Type B pancreatic cell (in vitro differentiated cells): Measurements from ENCODE around the gene STARD13. TPM values are rescaled to one million over a fixed set of nuclear protein-coding genes. Genes with fewer than 3 reads are reported as not detected.
A peak's percentile ranks its signal among the peaks of the same experiment; 100 is the strongest.

Experiments used
- DNase-seq: peaks from one replicate; pipeline ENCODE4 v3.0.0; 2021; ENCODE audit warnings: mixed read lengths; ENCODE audit not compliant: unreplicated experiment; ENCODE audit errors: extremely low spot score
- H3K27ac Mint-ChIP-seq: 2 replicates; pipeline ENCODE4 v1.8.0; 2021; ENCODE audit warnings: mild to moderate bottlenecking, mixed read lengths
- H3K27me3 Mint-ChIP-seq: 2 replicates; pipeline ENCODE4 v1.8.0; 2021; ENCODE audit warnings: mixed read lengths
- H3K36me3 Mint-ChIP-seq: 2 replicates; pipeline ENCODE4 v1.8.0; 2021; ENCODE audit warnings: mixed read lengths
- H3K4me1 Mint-ChIP-seq: one replicate; pipeline ENCODE4 v1.8.0; 2021; ENCODE audit warnings: mixed read lengths; ENCODE audit not compliant: unreplicated experiment
- H3K4me3 Mint-ChIP-seq: 2 replicates; pipeline ENCODE4 v1.8.0; 2021; ENCODE audit warnings: mild to moderate bottlenecking, mixed read lengths
- H3K9me3 Mint-ChIP-seq: 2 replicates; pipeline ENCODE4 v1.8.0; 2021; ENCODE audit warnings: mixed read lengths
- CTCF ChIP-seq: fragments of 200-600 bp; sonication (generic); conservative IDR thresholded peaks from 2 replicates; pipeline ENCODE4 v1.5.0; 2021; ENCODE audit warnings: antibody characterized with exemption, mild to moderate bottlenecking
- total RNA-seq: library from RNA; stranded (reverse); gene quantifications from 2 replicates; pipeline ENCODE4 v1.2.1, GENCODE V29; 2021; ENCODE audit warnings: low replicate concordance

Gene STARD13
- total RNA-seq, 1 donor from 2014 or later = 12.1 TPM

GRCh38 chr13:33280279-33280905 is 5.2 kb downstream of the STARD13 start:
- Mint-ChIP-seq H3K36me3 (no peaks in the 10 kb centered on the region), H3K4me1 (peaks cover 22% of the 10 kb centered on the region), H3K4me3 (peak overlapping the region; percentile 60)

GRCh38 chr13:33279414-33280278 is 5.9 kb downstream of the STARD13 start:
- Mint-ChIP-seq H3K9me3 (no peaks in the 10 kb centered on the region), H3K27me3 (no peaks in the 10 kb centered on the region), H3K36me3 (no peaks in the 10 kb centered on the region), H3K4me1 (peaks cover 16% of the 10 kb centered on the region), H3K4me3 (peak overlapping the region; percentile 60), H3K27ac (peak overlapping the region; percentile 96)
- no peak for DNase-seq
- TF ChIP-seq CTCF = no peak

More at GRCh38 chr13:33280279-33280905, 5.2 kb downstream of the STARD13 start:
- H3K27ac Mint-ChIP-seq = peak overlapping the region; percentile 96
- no peak for TF ChIP-seq CTCF
- no peak for DNase-seq
- H3K27me3 Mint-ChIP-seq = no peaks in the 10 kb centered on the region
- no peaks in the 10 kb centered on the region for H3K9me3 Mint-ChIP-seq

GRCh38 chr13:33278913-33279312 is 6.6 kb downstream of the STARD13 start:
- H3K36me3 Mint-ChIP-seq = no peaks in the 10 kb centered on the region
- H3K9me3 Mint-ChIP-seq = no peaks in the 10 kb centered on the region
- H3K27ac Mint-ChIP-seq = no peak overlapping the region
- H3K4me1 Mint-ChIP-seq = peaks cover 15% of the 10 kb centered on the region
- H3K27me3 Mint-ChIP-seq = no peaks in the 10 kb centered on the region
- DNase-seq = no peak
- H3K4me3 Mint-ChIP-seq = peak overlapping the region; percentile 24
- TF ChIP-seq CTCF = no peak

GRCh38 chr13:33277946-33278345 is 7.6 kb downstream of the STARD13 start:
- DNase-seq = no peak
- Mint-ChIP-seq H3K27ac (no peak overlapping the region), H3K36me3 (peaks cover 4% of the 10 kb centered on the region), H3K4me1 (peaks cover 14% of the 10 kb centered on the region), H3K9me3 (no peaks in the 10 kb centered on the region), H3K27me3 (no peaks in the 10 kb centered on the region), H3K4me3 (peak overlapping the region; percentile 23)
- TF ChIP-seq CTCF = no peak

GRCh38 chr13:33277037-33277740 is 8.4 kb downstream of the STARD13 start:
- no peak for TF ChIP-seq CTCF
- peaks cover 19% of the 10 kb centered on the region for H3K4me1 Mint-ChIP-seq
- no peak overlapping the region for H3K27ac Mint-ChIP-seq
- no peak for DNase-seq
- no peaks in the 10 kb centered on the region for H3K27me3 Mint-ChIP-seq
- peaks cover 4% of the 10 kb centered on the region for H3K9me3 Mint-ChIP-seq
- H3K36me3 Mint-ChIP-seq = peaks cover 4% of the 10 kb centered on the region
- no peak overlapping the region for H3K4me3 Mint-ChIP-seq
